ENCODE data around the gene RNF115. TPM values are rescaled to one million over a fixed set of nuclear protein-coding genes. Genes with fewer than 3 reads are reported as not detected.

RNF115 gene
- total and polyA plus RNA-seq, 2 donors (not counting 1 experiment from before 2014, with no cell fraction given), result 4.6 to 19.8 TPM

DNA sequence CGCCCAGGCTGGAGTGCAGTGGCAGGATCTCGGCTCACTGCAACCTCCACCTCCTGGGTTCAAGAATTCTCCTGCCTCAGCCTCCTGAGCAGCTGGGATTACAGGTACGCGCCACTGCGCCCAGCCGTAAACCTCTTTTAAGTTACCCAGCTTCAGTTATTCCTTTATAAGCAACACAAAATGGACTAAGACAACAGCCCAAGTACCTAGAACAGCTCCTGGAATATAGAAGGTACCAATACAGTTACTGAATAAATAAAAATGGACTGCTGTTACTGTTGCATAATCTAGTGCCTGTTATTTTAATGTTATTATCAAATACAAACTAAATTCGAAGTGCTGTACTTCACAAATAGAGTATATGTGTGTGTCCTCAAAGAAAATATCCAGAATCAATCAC is 17.1 kb downstream of the RNF115 start:
- ATAC-seq (ENCODE audit: low read depth) (no peak), DNase-seq (no peak)
- H3K27me3 Mint-ChIP-seq, result no peaks in the 10 kb centered on the region
- H3K9me3 ChIP-seq (ENCODE audit: control extremely low read depth in 1 of 3, control insufficient read depth in 2 of 3, insufficient read depth in 1 of 3, low read length in 2 of 3), result no peaks in the 10 kb centered on the region
- H4K20me1 ChIP-seq (ENCODE audit: control insufficient read depth, insufficient read depth, low read length, poor library complexity, severe bottlenecking), result peaks cover 19% of the 10 kb centered on the region
- peaks cover 46% of the 10 kb centered on the region for H3K79me2 ChIP-seq (ENCODE audit: control insufficient read depth, insufficient read depth, low read length)
- no peak overlapping the region for H2AFZ ChIP-seq (ENCODE audit: insufficient read depth, low read depth, low read length, poor library complexity, severe bottlenecking)
- peaks cover 33% of the 10 kb centered on the region for H3K4me1 Mint-ChIP-seq
- peaks cover 0 to 3% of the 10 kb centered on the region in 2 experiments for H3K36me3 ChIP-seq (replicated peaks in 1 of 2; ENCODE audit: control extremely low read depth in 1 of 2, control insufficient read depth in 1 of 2, extremely low read depth in 1 of 2, insufficient read depth in 2 of 2, low read length in 1 of 2)
- no peak overlapping the region for H3K27ac Mint-ChIP-seq
- H3K4me3 Mint-ChIP-seq, result no peak overlapping the region
- TF ChIP-seq CTCF (IDR thresholded peaks at IDR 0.05) (no peak), EZH2 (IDR thresholded peaks at IDR 0.05; ENCODE audit: borderline replicate concordance, insufficient read depth, low read depth, low read length, poor library complexity, severe bottlenecking) (no peak)
- H3K9ac ChIP-seq (ENCODE audit: low read length), result no peak overlapping the region
- H3K4me1 ChIP-seq (ENCODE audit: control insufficient read depth in 2 of 2, insufficient read depth in 2 of 2, low read length in 2 of 2), result no peaks in the 10 kb centered on the region
- ChIA-PET POLR2A (no interaction called here), CTCF (no interaction called here)
- intact Hi-C loops (cut with micrococcal nuclease), result no loop called here
- H3K27ac ChIP-seq (ENCODE audit: low read length in 2 of 2), result no peak overlapping the region
- H3K4me2 ChIP-seq (replicated peaks; ENCODE audit: low read depth, low read length, poor library complexity, severe bottlenecking), result no peak overlapping the region
- no peaks in the 10 kb centered on the region for H3K27me3 ChIP-seq (replicated peaks in 1 of 4; ENCODE audit: control extremely low read depth in 1 of 4, control insufficient read depth in 3 of 4, insufficient read depth in 4 of 4, low read length in 3 of 4)
- no peak overlapping the region for H3K4me3 ChIP-seq (ENCODE audit: control extremely low read depth in 1 of 5, extremely low read depth in 1 of 5, insufficient read depth in 1 of 5, low read depth in 2 of 5, low read length in 4 of 5)
- H3K9me3 Mint-ChIP-seq (ENCODE audit: insufficient read depth), result no peaks in the 10 kb centered on the region
- 100% methylated on average over 2 of the region's 7 CpGs for WGBS (ENCODE audit: insufficient coverage)

- Mint-ChIP-seq H3K27ac (no peak overlapping the region), H3K4me1 (peaks cover 36% of the 10 kb centered on the region), H3K27me3 (no peaks in the 10 kb centered on the region), H3K9me3 (ENCODE audit: insufficient read depth) (no peaks in the 10 kb centered on the region), H3K4me3 (no peak overlapping the region)
- Histone ChIP-seq H3K4me1 (ENCODE audit: control insufficient read depth in 2 of 2, insufficient read depth in 2 of 2, low read length in 2 of 2) (no peaks in the 10 kb centered on the region), H3K27ac (ENCODE audit: low read length in 2 of 2) (no peak overlapping the region), H3K79me2 (ENCODE audit: control insufficient read depth, insufficient read depth, low read length) (peaks cover 50% of the 10 kb centered on the region), H2AFZ (ENCODE audit: insufficient read depth, low read depth, low read length, poor library complexity, severe bottlenecking) (no peak overlapping the region), H3K4me2 (replicated peaks; ENCODE audit: low read depth, low read length, poor library complexity, severe bottlenecking) (no peak overlapping the region), H4K20me1 (ENCODE audit: control insufficient read depth, insufficient read depth, low read length, poor library complexity, severe bottlenecking) (peaks cover 19% of the 10 kb centered on the region), H3K4me3 (ENCODE audit: control extremely low read depth in 1 of 5, extremely low read depth in 1 of 5, insufficient read depth in 1 of 5, low read depth in 2 of 5, low read length in 4 of 5) (no peak overlapping the region), H3K9ac (ENCODE audit: low read length) (no peak overlapping the region), H3K27me3 (replicated peaks in 1 of 4; ENCODE audit: control extremely low read depth in 1 of 4, control insufficient read depth in 3 of 4, insufficient read depth in 4 of 4, low read length in 3 of 4) (no peaks in the 10 kb centered on the region), H3K9me3 (ENCODE audit: control extremely low read depth in 1 of 3, control insufficient read depth in 2 of 3, insufficient read depth in 1 of 3, low read length in 2 of 3) (no peaks in the 10 kb centered on the region), H3K36me3 (replicated peaks in 1 of 2; ENCODE audit: control extremely low read depth in 1 of 2, control insufficient read depth in 1 of 2, extremely low read depth in 1 of 2, insufficient read depth in 2 of 2, low read length in 1 of 2) (peaks cover 0 to 3% of the 10 kb centered on the region in 2 experiments)
- POLR2A ChIA-PET, result no interaction called here
- DNase-seq (no peak), ATAC-seq (ENCODE audit: low read depth) (no peak)
- intact Hi-C loops (cut with micrococcal nuclease), result no loop called here
- 100% methylated on average over 1 of the region's 4 CpGs for WGBS (ENCODE audit: insufficient coverage)
- CTCF ChIA-PET, result no interaction called here
- TF ChIP-seq EZH2 (IDR thresholded peaks at IDR 0.05; ENCODE audit: borderline replicate concordance, insufficient read depth, low read depth, low read length, poor library complexity, severe bottlenecking) (no peak), CTCF (IDR thresholded peaks at IDR 0.05) (no peak)
These were observed 17.5 kb downstream of the RNF115 start for GRCh38 chr1:145806408-145806807.
